PC-3 (cell line): ENCODE data around the gene PTK6.

Experiments used
- EZH2 ChIP-seq: fragments of 300-600 bp; sonication (generic); IDR thresholded peaks from one replicate; pipeline ENCODE4 v1.6.1; 2017; ENCODE audit warnings: antibody characterized with exemption, mild to moderate bottlenecking, low read length; ENCODE audit not compliant: unreplicated experiment
- TF ChIP-seq, protein P1 (sequence below): fragments of 300-600 bp; sonication (generic); conservative IDR thresholded peaks from 2 replicates; pipeline ENCODE4 v1.5.1; 2017; ENCODE audit warnings: antibody characterized with exemption, low read depth, mild to moderate bottlenecking, low read length

DNA sequence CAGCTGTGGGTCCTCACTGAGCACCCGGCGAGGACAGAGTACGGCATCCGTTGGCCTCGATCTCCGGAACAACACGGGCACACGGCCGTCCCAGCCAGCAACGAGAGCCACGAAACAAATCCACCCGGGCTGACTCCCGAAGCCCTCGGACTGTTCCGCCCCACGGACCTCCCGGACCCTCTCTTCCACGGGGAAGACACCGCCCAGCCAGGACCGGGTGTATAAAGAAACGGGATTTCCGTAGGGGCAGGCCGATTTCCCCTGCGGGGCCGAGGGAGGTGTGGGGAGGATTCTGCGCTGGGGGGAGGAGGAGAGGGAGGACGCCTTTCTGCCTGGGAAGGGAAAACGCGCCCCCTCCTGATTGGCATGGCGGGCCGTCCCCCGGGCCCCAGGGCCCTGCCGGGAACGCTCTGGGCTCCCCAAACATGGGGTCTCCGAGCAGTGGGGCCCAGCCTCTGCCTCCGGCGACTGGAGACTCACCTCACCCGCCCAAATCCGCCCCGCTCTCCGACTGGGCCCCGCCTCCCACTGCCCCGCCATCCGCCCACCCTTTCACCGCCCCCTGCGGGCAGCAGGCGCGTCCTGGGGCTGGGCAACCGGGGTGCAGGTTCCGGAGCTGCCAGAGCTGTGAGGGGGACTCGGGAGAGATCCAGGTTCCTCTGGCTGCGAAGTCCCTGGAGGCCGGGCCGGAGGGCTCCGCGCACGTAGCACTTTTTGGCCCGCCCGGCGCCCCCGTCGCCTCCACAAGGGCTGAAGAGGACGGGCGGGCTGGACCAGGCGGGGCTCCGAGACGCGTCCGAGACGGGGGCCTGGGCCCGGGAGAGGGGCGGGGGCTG lies 17.3 kb downstream of the PTK6 start:
- TF ChIP-seq EZH2 = no peak
- TF ChIP-seq, protein P1, sequence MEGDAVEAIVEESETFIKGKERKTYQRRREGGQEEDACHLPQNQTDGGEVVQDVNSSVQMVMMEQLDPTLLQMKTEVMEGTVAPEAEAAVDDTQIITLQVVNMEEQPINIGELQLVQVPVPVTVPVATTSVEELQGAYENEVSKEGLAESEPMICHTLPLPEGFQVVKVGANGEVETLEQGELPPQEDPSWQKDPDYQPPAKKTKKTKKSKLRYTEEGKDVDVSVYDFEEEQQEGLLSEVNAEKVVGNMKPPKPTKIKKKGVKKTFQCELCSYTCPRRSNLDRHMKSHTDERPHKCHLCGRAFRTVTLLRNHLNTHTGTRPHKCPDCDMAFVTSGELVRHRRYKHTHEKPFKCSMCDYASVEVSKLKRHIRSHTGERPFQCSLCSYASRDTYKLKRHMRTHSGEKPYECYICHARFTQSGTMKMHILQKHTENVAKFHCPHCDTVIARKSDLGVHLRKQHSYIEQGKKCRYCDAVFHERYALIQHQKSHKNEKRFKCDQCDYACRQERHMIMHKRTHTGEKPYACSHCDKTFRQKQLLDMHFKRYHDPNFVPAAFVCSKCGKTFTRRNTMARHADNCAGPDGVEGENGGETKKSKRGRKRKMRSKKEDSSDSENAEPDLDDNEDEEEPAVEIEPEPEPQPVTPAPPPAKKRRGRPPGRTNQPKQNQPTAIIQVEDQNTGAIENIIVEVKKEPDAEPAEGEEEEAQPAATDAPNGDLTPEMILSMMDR = 0 out of 2 replicates have a peak, but pooled peaks have one; percentile 35
